Measurements from ENCODE around the gene BLTP3A.
"Not testable (repeated sequence)": the region's sequence is repeated elsewhere in the genome, so short reads cannot be mapped to it uniquely, and the experiment has no call there.

BLTP3A gene

DNA sequence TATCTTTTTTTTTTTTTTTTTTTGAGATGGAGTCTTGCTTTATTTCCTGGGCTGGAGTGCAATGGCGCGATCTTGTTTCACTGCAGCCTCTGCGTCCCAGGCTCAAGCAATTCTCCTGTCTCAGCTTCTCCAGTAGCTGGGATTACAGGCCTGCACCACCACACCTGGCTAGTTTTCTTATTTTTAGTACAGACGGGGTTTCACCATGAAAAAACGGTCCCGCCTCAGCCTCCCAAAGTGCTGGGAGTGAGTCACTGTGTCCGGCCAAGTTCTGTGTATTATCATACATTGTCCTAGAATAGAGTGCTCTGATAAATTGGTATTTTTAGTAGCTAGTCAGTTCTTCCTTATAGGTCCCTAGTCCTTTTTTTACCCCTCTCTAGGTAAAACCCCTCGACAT lies 31.8 kb upstream of the BLTP3A start:
- peaks cover 9% of the 10 kb centered on the region for H3K4me1 ChIP-seq (ENCODE audit: control insufficient read depth, insufficient read depth, low read length)
- no peaks in the 10 kb centered on the region for H3K9me3 ChIP-seq (ENCODE audit: control insufficient read depth, low read length)
- peaks cover 25% of the 10 kb centered on the region for H3K36me3 ChIP-seq (ENCODE audit: control insufficient read depth, insufficient read depth, low read length, severe bottlenecking)
- H3K9ac ChIP-seq (ENCODE audit: low read length), result no peak overlapping the region
- H3K27me3 ChIP-seq (replicated peaks; ENCODE audit: control insufficient read depth, insufficient read depth, low read length), result no peaks in the 10 kb centered on the region
- no peak for DNase-seq (ENCODE audit: low read depth)
- H3K4me3 ChIP-seq (ENCODE audit: low read length), result no peak overlapping the region

DNA sequence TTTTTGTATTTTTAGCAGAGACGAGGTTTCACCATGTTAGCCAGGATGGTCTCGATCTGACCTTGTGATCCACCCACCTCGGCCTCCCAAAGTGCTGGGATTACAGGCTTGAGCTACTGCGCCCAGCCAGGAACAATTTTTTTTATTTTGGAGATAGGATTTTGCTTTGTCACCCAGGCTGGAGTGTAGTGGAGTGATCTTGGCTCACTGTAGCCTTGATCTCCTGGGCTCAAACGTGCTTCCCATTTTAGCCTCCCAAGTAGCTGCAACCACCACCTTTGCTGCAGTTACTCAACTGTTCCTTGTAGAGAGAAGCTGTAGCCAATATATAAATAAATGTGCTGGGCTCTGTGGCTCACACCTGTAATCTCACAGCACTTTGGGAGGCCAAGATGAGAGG lies 30.2 kb upstream of the BLTP3A start:
- H3K4me3 ChIP-seq (ENCODE audit: low read length); H3K9me3 ChIP-seq (ENCODE audit: control insufficient read depth, low read length); H3K9ac ChIP-seq (ENCODE audit: low read length); DNase-seq (ENCODE audit: low read depth); H3K27me3 ChIP-seq (replicated peaks; ENCODE audit: control insufficient read depth, insufficient read depth, low read length); H3K4me1 ChIP-seq (ENCODE audit: control insufficient read depth, insufficient read depth, low read length): not testable (repeated sequence)
- peaks cover 40% of the 10 kb centered on the region for H3K36me3 ChIP-seq (ENCODE audit: control insufficient read depth, insufficient read depth, low read length, severe bottlenecking)

DNA sequence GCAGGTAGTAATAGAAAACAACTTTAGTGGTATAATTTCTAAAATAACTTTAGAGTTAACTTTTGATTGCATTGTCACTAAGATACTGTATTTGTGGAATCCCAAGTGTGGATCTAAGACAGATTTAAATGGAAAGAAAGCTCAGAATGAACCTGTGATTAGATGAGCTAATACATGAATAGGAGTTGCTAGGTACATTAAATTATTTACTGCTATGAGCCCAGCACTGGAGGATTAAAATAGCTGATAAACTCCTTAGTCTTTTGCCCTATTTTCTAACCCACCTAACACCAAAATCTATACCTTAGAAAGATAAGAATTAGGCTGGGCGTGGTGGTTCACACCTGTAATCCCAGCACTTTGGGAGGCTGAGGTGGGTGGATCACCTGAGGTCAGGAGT lies 23.7 kb upstream of the BLTP3A start:
- no peak overlapping the region for H3K4me3 ChIP-seq (ENCODE audit: low read length)
- H3K27me3 ChIP-seq (replicated peaks; ENCODE audit: control insufficient read depth, insufficient read depth, low read length), result no peaks in the 10 kb centered on the region
- no peaks in the 10 kb centered on the region for H3K4me1 ChIP-seq (ENCODE audit: control insufficient read depth, insufficient read depth, low read length)
- H3K9me3 ChIP-seq (ENCODE audit: control insufficient read depth, low read length), result no peaks in the 10 kb centered on the region
- H3K36me3 ChIP-seq (ENCODE audit: control insufficient read depth, insufficient read depth, low read length, severe bottlenecking), result peaks cover 85% of the 10 kb centered on the region
- no peak overlapping the region for H3K9ac ChIP-seq (ENCODE audit: low read length)
- DNase-seq (ENCODE audit: low read depth), result no peak

DNA sequence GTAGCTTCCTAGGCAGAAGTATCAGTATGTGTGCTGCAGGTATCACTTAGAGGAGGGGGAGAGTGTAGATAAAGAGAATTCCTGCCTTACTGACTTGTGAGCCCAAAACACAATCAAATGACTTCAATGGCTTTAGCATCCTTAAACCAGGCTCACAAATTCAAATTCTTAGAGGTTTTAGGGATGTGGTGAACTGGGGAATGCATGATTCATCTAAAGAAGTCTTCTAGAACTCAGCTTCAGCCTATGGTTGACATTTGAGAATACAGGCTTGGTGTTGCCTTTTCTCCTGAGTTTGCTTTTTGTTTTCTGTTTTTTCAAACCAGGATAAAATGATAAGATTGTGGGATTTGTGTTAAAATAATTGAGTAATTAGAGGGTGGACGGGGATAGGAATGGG lies 20.2 kb upstream of the BLTP3A start:
- no peaks in the 10 kb centered on the region for H3K27me3 ChIP-seq (replicated peaks; ENCODE audit: control insufficient read depth, insufficient read depth, low read length)
- no peak overlapping the region for H3K9ac ChIP-seq (ENCODE audit: low read length)
- no peak overlapping the region for H3K4me3 ChIP-seq (ENCODE audit: low read length)
- peak; percentile 68 for DNase-seq (ENCODE audit: low read depth)
- no peaks in the 10 kb centered on the region for H3K9me3 ChIP-seq (ENCODE audit: control insufficient read depth, low read length)
- no peaks in the 10 kb centered on the region for H3K4me1 ChIP-seq (ENCODE audit: control insufficient read depth, insufficient read depth, low read length)
- H3K36me3 ChIP-seq (ENCODE audit: control insufficient read depth, insufficient read depth, low read length, severe bottlenecking), result peaks cover 86% of the 10 kb centered on the region

DNA sequence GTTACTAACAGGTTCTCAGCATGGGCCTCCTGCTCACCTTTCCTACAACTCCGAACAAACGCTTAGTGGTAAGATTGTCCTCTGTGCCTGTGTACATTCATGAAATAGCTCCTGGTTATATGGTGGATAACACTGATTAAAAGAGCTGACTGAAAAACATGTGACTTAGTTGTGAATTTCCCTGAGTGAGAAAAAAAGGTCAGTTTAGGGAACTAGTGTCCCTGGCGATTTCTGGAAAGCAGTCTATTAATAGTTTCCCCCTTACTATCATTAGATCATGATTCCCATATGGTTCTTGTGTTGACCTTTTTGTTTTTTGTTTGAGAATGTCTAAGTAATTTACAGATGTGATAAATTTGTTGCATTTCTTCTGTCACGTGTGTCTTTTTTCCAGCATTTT lies 18.9 kb upstream of the BLTP3A start:
- Histone ChIP-seq H3K36me3 (ENCODE audit: control insufficient read depth, insufficient read depth, low read length, severe bottlenecking) (peaks cover 78% of the 10 kb centered on the region), H3K9me3 (ENCODE audit: control insufficient read depth, low read length) (no peaks in the 10 kb centered on the region), H3K27me3 (replicated peaks; ENCODE audit: control insufficient read depth, insufficient read depth, low read length) (no peaks in the 10 kb centered on the region), H3K9ac (ENCODE audit: low read length) (no peak overlapping the region), H3K4me3 (ENCODE audit: low read length) (no peak overlapping the region), H3K4me1 (ENCODE audit: control insufficient read depth, insufficient read depth, low read length) (no peaks in the 10 kb centered on the region)
- DNase-seq (ENCODE audit: low read depth), result no peak

DNA sequence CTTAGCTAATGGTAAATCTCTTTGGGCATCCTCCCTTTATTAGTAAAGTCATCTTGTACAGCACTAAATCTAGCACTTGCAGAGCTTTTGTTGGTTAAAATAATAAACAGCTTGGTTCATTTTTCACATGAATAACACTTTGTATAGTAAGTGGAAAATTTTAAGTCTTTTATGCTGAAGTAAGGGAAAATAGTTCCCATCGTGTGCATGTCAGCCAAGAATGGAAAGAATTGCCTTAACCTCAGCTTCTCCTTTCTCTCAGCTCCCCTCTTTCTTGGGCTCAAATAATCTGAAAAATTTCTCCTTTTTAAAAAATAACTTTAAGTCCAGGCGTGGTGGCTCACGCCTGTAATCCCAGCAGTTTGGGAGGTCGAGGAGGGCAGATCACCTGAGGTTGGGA lies 18.0 kb upstream of the BLTP3A start:
- H3K4me1 ChIP-seq (ENCODE audit: control insufficient read depth, insufficient read depth, low read length), result no peaks in the 10 kb centered on the region
- DNase-seq (ENCODE audit: low read depth), result no peak
- no peaks in the 10 kb centered on the region for H3K27me3 ChIP-seq (replicated peaks; ENCODE audit: control insufficient read depth, insufficient read depth, low read length)
- H3K36me3 ChIP-seq (ENCODE audit: control insufficient read depth, insufficient read depth, low read length, severe bottlenecking), result peaks cover 68% of the 10 kb centered on the region
- H3K9me3 ChIP-seq (ENCODE audit: control insufficient read depth, low read length), result no peaks in the 10 kb centered on the region
- no peak overlapping the region for H3K9ac ChIP-seq (ENCODE audit: low read length)
- no peak overlapping the region for H3K4me3 ChIP-seq (ENCODE audit: low read length)

DNA sequence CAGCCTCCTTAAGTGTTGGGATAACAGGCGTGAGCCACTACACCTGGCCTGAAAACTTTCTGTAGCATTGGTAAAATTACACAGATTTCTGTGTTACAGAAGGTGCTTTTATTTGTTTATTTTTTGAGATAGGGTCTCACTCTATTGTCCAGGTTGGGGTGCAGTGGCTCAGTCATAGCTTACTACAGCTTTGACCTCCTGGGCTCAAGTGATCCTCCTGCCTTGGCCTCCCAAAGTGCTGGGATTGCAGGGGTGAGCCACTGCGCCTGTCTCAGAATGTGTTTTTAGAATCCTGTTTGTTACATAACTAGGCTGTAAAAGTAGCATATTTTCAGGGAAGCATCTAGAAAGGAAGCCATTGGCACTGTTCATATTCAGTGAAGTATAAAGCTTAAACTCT lies 16.9 kb upstream of the BLTP3A start:
- H3K4me3 ChIP-seq (ENCODE audit: low read length), result no peak overlapping the region
- no peak for DNase-seq (ENCODE audit: low read depth)
- no peaks in the 10 kb centered on the region for H3K9me3 ChIP-seq (ENCODE audit: control insufficient read depth, low read length)
- no peaks in the 10 kb centered on the region for H3K27me3 ChIP-seq (replicated peaks; ENCODE audit: control insufficient read depth, insufficient read depth, low read length)
- peaks cover 59% of the 10 kb centered on the region for H3K36me3 ChIP-seq (ENCODE audit: control insufficient read depth, insufficient read depth, low read length, severe bottlenecking)
- no peak overlapping the region for H3K9ac ChIP-seq (ENCODE audit: low read length)
- H3K4me1 ChIP-seq (ENCODE audit: control insufficient read depth, insufficient read depth, low read length), result no peaks in the 10 kb centered on the region

DNA sequence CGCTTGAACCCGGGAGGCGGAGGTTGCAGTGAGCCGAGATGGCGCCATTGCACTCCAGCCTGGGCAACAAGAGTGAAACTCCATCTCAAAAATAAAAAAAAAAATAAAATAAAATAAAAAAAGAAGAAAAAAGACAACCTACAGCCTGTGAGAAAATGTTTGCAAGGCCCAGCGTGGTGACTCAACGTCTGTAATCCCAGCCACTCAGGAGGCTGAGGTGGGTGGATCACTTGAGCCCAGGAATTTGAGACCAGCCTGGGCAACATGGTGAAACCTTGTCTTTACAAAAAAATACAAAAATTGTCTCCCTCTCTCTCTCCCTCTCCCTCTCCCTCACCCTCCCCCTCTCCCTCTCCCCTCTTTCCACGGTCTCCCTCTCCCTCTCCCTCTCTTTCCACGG lies 6.5 kb upstream of the BLTP3A start:
- H3K4me3 ChIP-seq (ENCODE audit: low read length); H3K27me3 ChIP-seq (replicated peaks; ENCODE audit: control insufficient read depth, insufficient read depth, low read length); H3K36me3 ChIP-seq (ENCODE audit: control insufficient read depth, insufficient read depth, low read length, severe bottlenecking); H3K9ac ChIP-seq (ENCODE audit: low read length); DNase-seq (ENCODE audit: low read depth); H3K4me1 ChIP-seq (ENCODE audit: control insufficient read depth, insufficient read depth, low read length); H3K9me3 ChIP-seq (ENCODE audit: control insufficient read depth, low read length): not testable (repeated sequence)

DNA sequence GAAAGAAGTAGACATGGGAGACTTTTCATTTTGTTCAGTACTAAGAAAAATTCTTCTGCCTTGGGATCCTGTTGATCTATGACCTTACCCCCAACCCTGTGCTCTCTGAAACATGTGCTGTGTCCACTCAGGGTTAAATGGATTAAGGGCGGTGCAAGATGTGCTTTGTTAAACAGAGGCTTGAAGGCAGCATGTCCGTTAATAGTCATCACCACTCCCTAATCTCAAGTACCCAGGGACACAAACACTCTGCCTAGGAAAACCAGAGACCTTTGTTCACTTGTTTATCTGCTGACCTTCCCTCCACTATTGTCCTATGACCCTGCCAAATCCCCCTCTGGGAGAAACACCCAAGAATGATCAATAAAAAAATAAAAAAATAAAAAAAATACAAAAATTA lies 4.7 kb upstream of the BLTP3A start:
- DNase-seq (ENCODE audit: low read depth); H3K27me3 ChIP-seq (replicated peaks; ENCODE audit: control insufficient read depth, insufficient read depth, low read length); H3K36me3 ChIP-seq (ENCODE audit: control insufficient read depth, insufficient read depth, low read length, severe bottlenecking); H3K4me1 ChIP-seq (ENCODE audit: control insufficient read depth, insufficient read depth, low read length); H3K9ac ChIP-seq (ENCODE audit: low read length); H3K9me3 ChIP-seq (ENCODE audit: control insufficient read depth, low read length); H3K4me3 ChIP-seq (ENCODE audit: low read length): not testable (repeated sequence)

DNA sequence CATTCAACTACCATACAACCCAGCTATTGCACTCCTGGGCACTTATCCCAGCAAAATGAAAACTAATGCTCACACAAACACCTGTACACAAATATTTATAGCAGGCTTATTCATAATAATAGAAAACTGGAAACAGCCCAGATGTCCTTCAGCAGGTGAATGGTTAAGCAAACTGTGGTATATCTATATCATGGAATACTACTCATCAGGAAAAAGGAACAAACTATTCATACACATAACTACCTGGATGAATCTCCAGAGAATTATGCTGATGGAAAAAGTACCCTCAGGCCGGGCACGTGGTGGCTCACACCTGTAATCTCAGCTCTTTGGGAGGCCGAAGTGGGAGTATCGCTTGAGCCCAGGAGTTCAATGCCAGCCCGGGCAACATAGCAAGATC lies 3.8 kb upstream of the BLTP3A start:
- H3K9ac ChIP-seq (ENCODE audit: low read length), result no peak overlapping the region
- peaks cover 8% of the 10 kb centered on the region for H3K4me1 ChIP-seq (ENCODE audit: control insufficient read depth, insufficient read depth, low read length)
- H3K36me3 ChIP-seq (ENCODE audit: control insufficient read depth, insufficient read depth, low read length, severe bottlenecking), result no peaks in the 10 kb centered on the region
- no peaks in the 10 kb centered on the region for H3K27me3 ChIP-seq (replicated peaks; ENCODE audit: control insufficient read depth, insufficient read depth, low read length)
- no peak overlapping the region for H3K4me3 ChIP-seq (ENCODE audit: low read length)
- H3K9me3 ChIP-seq (ENCODE audit: control insufficient read depth, low read length), result no peaks in the 10 kb centered on the region
- no peak for DNase-seq (ENCODE audit: low read depth)

DNA sequence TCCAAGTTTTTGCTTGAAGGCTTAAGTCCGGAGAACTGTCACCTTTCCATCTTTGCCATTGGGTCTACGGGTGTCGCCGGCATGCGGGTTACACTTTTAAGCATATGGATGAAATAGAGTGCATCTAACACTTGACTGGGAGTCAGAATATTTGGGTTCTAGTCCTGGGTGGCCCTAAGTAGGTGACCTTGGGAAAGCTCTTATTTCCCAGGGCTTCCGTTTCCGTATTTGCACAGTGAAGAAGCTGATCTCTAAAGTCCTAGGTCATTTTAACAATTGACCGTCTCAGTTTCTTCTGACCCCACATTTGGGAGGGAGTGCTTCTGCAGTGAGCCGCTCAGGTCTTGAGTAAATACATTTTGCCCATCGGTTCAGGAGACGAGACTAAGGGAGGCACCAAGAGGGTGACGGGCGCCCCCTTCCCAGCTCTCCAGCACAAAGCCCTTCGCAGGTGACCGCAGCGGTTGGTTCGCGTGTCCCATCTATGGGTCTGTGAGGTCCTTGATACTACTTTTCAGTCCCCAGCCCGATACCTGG lies 651 bp upstream of the BLTP3A start:
- peak; percentile 72 for DNase-seq (ENCODE audit: low read depth)
- peaks cover 26% of the 10 kb centered on the region for H3K4me1 ChIP-seq (ENCODE audit: control insufficient read depth, insufficient read depth, low read length)
- H3K4me3 ChIP-seq (ENCODE audit: low read length), result peak overlapping the region; percentile 92
- no peaks in the 10 kb centered on the region for H3K9me3 ChIP-seq (ENCODE audit: control insufficient read depth, low read length)
- no peaks in the 10 kb centered on the region for H3K36me3 ChIP-seq (ENCODE audit: control insufficient read depth, insufficient read depth, low read length, severe bottlenecking)
- H3K9ac ChIP-seq (ENCODE audit: low read length), result peak overlapping the region; percentile 98
- no peaks in the 10 kb centered on the region for H3K27me3 ChIP-seq (replicated peaks; ENCODE audit: control insufficient read depth, insufficient read depth, low read length)

Measured in adipocyte (in vitro differentiated cells).